AG09309 (cell line): ENCODE results near the gene NUMB.
A peak's percentile ranks its signal among the peaks of the same experiment; 100 is the strongest.
"Not testable (repeated sequence)": the region's sequence is repeated elsewhere in the genome, so short reads cannot be mapped to it uniquely, and the experiment has no call there.

Experiments used
- DNase-seq: peaks from one replicate; pipeline ENCODE4 v3.0.0-alpha.2; 2010; ENCODE audit warnings: low read depth
- H3K4me3 ChIP-seq: 2 replicates; pipeline ENCODE4 v1.5.1; 2011; ENCODE audit warnings: mild to moderate bottlenecking, low read depth, low read length, moderate library complexity; ENCODE audit not compliant: control insufficient read depth
- CTCF ChIP-seq: IDR thresholded peaks from 2 replicates; pipeline ENCODE4 v1.5.1; 2011; ENCODE audit warnings: mild to moderate bottlenecking, low read depth, low read length, inconsistent platforms; ENCODE audit not compliant: insufficient read depth, control insufficient read depth; ENCODE audit errors: missing control alignments

Gene NUMB

GRCh38 chr14:73427516-73428264, 30.7 kb downstream of the NUMB start:
- H3K4me3 ChIP-seq: no peak overlapping the region
- TF ChIP-seq CTCF: no peak
- no peak for DNase-seq

- DNase-seq: peak; percentile 31
- no peak for TF ChIP-seq CTCF
- H3K4me3 ChIP-seq: no peak overlapping the region
These were observed 31.5 kb downstream of the NUMB start for GRCh38 chr14:73426877-73427276.

- TF ChIP-seq CTCF: no peak
- DNase-seq: no peak
- no peak overlapping the region for H3K4me3 ChIP-seq
These were observed 33.9 kb downstream of the NUMB start for GRCh38 chr14:73424453-73424852.

GRCh38 chr14:73423092-73423491, 35.3 kb downstream of the NUMB start:
- not testable (repeated sequence) for DNase-seq

DNA sequence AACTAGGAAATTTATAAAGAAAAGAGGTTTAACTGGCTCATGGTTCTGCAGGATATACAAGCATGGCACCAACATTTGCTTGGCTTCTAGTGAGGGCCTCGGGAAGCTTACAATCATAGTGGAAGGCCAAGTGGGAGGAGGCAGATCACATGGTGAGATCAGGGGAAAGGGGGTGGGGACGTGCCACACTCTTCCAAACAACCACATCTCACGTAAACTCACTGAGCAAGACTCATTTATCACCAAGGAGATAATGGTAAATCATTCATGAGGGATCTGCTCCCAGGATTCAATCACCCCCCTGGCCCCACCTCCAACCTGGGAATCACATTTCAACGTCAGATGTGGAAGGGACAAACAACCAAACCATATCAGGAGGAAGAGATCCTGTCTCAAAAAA, 35.8 kb downstream of the NUMB start:
- no peak for DNase-seq
- no peak for TF ChIP-seq CTCF
- no peak overlapping the region for H3K4me3 ChIP-seq

More at GRCh38 chr14:73423092-73423491, 35.3 kb downstream of the NUMB start:
- H3K4me3 ChIP-seq: not testable (repeated sequence)

GRCh38 chr14:73418227-73418626, 40.1 kb downstream of the NUMB start:
- DNase-seq: no peak
- H3K4me3 ChIP-seq: no peak overlapping the region
- TF ChIP-seq CTCF: no peak

GRCh38 chr14:73406248-73406647, 52.1 kb downstream of the NUMB start:
- not testable (repeated sequence) for H3K4me3 ChIP-seq, DNase-seq
